Measurements from ENCODE around the gene ZNF546.
"Not testable (repeated sequence)": the region's sequence is repeated elsewhere in the genome, so short reads cannot be mapped to it uniquely, and the experiment has no call there.

ZNF546 gene

DNA sequence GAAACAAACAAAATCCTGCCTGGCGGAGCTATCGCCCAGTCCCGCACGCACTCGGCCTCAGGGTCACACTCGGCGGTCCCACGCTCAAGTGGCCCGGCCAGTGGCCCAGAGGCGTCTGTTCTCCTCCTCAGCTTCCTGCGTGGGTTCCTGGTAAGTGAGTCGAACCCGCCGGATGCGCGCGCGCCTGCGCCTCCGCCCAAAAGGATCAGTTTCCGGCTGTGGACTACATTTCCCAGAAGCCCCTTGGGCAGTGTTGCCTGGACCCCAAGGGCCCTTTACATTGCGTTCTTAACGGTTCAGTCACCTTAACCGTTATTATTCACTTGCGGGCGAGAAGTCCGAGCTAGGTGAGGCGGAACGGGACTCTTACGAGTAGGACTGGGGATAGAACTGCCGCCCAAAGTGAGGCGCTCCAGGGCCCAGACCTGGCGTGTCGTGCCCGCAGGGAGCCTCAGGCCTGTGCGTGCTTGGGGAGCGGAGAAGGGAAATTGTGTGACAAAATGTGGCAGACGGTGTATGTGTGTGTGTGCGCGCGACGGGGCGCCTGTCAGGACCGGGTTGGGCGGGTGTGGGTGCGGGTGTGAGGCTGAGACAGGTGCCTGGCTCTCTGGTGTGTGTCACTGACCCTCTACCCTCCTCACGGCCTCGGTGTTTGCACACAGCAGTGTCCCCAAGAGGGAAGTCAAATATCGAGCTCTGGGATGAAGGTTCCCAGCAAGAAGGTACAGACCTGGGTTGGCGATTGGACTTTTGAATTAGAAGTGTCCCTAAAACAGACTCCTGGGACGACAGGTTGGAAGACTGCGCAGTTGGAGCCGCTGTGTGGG, at the start of gene ZNF546:
TSS of gene ZNF546 (plus strand) at position 250 of the 827 bp plus-strand sequence. CDS start 1,267 bp downstream, outside the sequence.
- peak; percentile 95 for DNase-seq

GRCh38 chr19:39949026-39949747, 47.7 kb upstream of the ZNF546 start:
- no peak for DNase-seq

- no peak for DNase-seq
Observed at GRCh38 chr19:39951065-39951650, 45.7 kb upstream of the ZNF546 start.

GRCh38 chr19:39951686-39952085, 45.2 kb upstream of the ZNF546 start:
- no peak for DNase-seq

GRCh38 chr19:39953915-39954314, 42.9 kb upstream of the ZNF546 start:
- DNase-seq: no peak

GRCh38 chr19:39957886-39958285, 39.0 kb upstream of the ZNF546 start:
- not testable (repeated sequence) for DNase-seq

- not testable (repeated sequence) for DNase-seq
Observed at GRCh38 chr19:39958942-39959341, 37.9 kb upstream of the ZNF546 start.

DNA sequence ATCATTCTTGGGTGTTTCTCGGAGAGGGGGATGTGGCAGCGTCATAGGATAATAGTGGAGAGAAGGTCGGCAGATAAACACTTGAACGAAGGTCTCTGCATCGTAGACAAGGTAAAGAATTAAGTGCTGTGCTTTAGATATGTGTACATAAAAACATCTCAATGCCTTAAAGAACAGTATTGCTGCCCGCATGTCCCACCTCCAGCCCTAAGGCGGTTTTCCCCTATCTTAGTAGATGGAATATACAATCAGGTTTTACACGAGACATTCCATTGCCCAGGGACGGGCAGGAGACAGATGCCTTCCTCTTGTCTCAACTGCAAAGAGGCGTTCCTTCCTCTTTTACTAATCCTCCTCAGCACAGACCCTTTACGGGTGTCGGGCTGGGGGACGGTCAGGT, 37.5 kb upstream of the ZNF546 start:
- not testable (repeated sequence) for DNase-seq

DNA sequence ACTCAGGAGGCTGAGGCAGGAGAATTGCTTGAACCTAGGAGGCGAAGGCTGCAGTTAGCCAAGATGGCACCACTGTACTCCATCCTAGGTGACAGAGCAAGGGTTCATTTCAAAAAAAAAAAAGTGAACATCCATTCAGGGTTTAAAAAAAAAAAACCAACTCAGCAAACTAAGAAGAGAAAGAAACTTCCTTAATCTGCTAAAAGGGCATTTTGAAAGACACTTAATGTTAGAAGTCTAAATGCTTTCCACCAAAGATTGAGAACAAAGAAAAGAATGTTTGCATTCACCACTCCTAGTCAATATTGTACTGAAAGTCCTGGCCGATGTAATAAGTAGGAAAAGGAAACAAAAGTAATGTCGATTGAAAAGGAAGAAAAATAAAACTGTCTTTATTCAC, 33.0 kb upstream of the ZNF546 start:
- DNase-seq: no peak

DNA sequence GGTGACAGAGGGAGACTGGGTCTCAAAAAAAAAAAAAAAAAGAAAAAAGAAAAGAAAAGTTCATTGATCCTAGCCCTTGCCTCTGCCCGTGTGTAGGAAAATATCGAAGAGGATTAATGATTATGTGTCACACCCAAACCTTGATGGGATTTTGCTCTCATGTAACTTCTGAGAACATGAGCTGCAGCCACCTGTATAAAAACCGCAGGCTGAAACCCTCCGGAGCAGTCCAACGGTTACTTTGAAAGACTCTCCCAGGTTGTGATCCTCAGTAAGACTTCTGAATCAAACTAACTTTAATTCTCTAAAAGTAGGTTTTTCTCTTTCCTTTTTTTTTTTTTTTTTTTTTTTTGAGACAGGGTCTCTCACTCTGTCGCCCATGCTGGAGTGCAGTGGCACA, 30.2 kb upstream of the ZNF546 start:
- no peak for DNase-seq

DNA sequence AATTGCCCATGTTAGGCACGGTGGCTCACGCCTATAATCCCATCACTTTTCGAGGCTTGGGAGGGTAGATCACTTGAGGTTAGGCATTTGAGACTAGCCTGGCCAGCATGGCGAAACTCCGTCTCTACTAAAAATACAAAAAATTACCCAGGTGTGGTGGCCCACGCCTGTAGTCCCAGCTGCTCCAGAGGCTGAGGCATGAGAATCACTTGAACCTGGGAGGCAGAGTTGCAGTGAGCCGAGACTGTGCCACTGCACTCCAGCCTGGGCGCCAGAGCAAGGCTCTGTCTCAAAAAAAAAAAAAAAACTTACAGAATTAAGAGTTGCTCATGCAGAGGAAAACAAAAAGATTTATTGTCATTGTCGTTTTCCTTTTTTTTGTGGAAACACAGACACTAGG, 29.3 kb upstream of the ZNF546 start:
- DNase-seq: no peak

- no peak for DNase-seq
Observed at GRCh38 chr19:39968789-39969188, 28.1 kb upstream of the ZNF546 start.

GRCh38 chr19:39969266-39969665, 27.6 kb upstream of the ZNF546 start:
- DNase-seq: no peak

GRCh38 chr19:39969681-39970424, 27.0 kb upstream of the ZNF546 start:
- peak; percentile 44 for DNase-seq

DNA sequence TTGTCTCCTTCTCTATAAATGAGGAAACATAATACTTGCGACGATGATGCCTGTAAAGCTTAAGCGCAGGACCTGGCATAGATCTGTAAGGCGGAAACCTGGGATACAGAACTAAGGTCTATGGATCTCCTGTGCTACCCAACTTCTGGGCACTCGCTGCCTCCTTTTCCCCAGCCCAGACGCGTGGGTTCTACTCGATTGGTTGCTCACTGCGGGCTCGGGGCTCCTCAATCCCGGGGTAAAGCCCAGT, 26.5 kb upstream of the ZNF546 start:
- DNase-seq: peak; percentile 88

- peak; percentile 100 for DNase-seq
Observed at GRCh38 chr19:39970675-39971379, 26.0 kb upstream of the ZNF546 start, which contains the start of gene PSMC4. PSMC4 (plus strand) TSS chr19:39971165; CDS start chr19:39971203, 38 bp downstream.

DNA sequence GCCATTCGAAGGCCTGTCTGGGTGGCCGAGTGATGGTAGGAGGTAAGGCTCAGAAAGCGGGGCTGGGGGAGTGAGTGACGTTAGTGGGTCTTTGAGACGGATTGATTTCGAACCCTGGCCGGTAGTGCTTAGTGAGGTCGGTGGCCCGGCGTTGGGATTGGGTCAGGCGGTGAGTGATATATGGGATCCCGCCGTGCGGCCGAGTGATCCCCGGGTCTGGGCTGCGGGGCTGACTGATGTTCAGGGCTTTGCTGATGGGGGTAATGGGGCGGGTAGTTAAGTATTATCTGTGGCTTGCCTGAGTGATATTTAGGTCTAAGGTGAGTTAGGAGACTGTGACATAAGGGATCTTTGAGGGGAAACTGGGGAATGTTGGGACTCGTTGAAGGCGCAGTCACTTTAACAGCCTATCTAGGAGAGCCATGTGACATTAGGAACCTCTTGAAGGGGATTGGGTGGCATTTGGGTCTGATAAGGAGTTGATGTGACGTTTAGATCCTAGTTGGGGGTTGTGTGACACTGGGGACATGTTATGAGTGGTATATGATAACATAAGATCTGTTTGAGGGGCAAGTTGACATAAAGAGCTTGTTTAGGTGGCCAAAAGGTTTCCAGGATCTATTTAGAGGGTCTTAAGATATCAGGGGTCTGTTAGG, 25.4 kb upstream of the ZNF546 start:
- peak; percentile 54 for DNase-seq

DNA sequence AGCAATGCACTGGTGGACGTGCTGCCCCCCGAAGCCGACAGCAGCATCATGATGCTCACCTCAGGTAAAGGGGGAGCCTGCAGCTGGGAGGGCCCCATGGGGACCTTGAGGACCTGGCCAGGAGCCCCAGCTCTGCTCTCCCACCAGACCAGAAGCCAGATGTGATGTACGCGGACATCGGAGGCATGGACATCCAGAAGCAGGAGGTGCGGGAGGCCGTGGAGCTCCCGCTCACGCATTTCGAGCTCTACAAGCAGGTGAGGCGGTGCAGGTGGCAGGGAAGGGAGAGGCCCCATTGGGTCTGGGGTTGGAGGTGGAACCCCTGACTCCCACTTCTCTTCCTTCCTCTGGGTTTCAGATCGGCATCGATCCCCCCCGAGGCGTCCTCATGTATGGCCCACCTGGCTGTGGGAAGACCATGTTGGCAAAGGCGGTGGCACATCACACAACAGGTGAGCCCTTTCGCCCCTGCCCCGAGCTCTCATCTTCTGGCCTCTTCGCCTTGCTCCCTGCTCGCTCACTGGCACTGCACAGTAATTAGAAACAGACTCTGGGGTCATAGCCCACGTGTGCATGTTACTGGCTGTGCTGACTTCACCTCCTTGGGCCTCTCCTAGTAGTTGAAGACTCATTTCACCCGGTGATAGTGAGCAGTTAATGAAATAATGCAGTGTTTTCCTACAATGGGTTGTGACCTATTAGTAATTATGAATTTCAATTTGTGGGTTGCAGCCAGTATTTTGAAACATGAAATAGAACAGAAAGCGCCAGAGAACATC, 22.3 kb upstream of the ZNF546 start:
- no peak for DNase-seq

GRCh38 chr19:39982883-39983282, 14.0 kb upstream of the ZNF546 start:
- DNase-seq: no peak

GRCh38 chr19:39983695-39984300, 13.1 kb upstream of the ZNF546 start:
- no peak for DNase-seq

- DNase-seq: no peak
Observed at GRCh38 chr19:39986643-39987042, 10.2 kb upstream of the ZNF546 start.
